Activated naive CD4-positive, alpha-beta T cell treated with anti-CD3 and anti-CD28 coated beads, Interleukin-2, amount 10 ng/mL, durations not matched to agents 7 days and 5 days (primary cell): ENCODE data around the gene AGPAT4.

Experiments used
- CTCF ChIA-PET: fragments of 350-600 bp; sonication (Branson Sonifier 250); formaldehyde crosslinking; loops from one replicate; lab custom pipeline; 2021; ENCODE audit warnings: antibody characterized with exemption; lab: Charles Lee
- DNase-seq: peaks from one replicate; pipeline ENCODE4 v3.0.0-alpha.2; 2020
- H3K27ac Mint-ChIP-seq: one replicate; pipeline ENCODE4 v1.8.0; 2021; ENCODE audit warnings: mild to moderate bottlenecking, moderate library complexity, mixed read lengths
- H3K27me3 Mint-ChIP-seq: one replicate; pipeline ENCODE4 v1.8.0; 2021; ENCODE audit warnings: mild to moderate bottlenecking, mixed read lengths
- H3K36me3 Mint-ChIP-seq: one replicate; pipeline ENCODE4 v1.8.0; 2021; ENCODE audit warnings: mixed read lengths
- H3K4me1 Mint-ChIP-seq: one replicate; pipeline ENCODE4 v1.8.0; 2021; ENCODE audit warnings: mixed read lengths
- H3K4me3 Mint-ChIP-seq: one replicate; pipeline ENCODE4 v1.8.0; 2021; ENCODE audit warnings: mild to moderate bottlenecking, moderate library complexity, mixed read lengths
- H3K9me3 Mint-ChIP-seq: one replicate; pipeline ENCODE4 v1.8.0; 2021; ENCODE audit warnings: mixed read lengths

AGPAT4 gene

DNA sequence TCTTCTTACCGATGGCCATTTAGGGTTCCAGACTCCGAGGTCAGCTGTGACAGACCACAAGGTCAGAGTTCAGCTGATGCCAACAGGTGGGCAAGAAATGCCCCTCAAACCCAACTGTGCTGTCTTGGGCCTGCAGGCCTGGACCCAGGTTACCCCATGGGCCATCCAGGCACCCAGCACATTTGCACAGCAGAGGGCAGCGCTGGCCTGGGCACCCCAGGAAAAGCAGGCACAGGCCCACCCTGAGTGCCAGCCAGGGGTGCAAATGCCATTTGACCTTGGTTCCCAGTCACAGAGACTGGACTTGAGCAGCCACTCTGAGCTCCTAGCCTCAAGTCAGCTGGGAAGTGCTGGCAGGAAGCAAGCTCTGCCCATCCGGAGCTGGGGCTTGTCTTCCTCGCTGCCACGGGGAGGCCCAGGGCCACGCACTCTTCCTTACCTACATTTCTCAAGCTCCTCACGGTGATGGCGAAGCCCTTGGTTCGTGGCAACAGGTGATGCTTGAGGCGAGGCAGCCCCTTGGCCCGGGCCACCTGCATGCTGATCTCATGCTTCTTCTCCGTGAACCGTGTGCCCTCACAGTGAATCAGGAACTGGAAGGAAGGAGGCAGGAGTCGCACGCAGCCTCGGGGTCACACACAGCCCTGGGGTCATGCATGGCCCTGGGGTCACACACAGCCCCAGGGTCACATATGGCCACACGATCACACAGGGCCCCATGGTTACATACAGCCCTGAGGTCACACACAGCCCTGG is 120.8 kb downstream of the AGPAT4 start:
- CTCF ChIA-PET: interaction anchor here (0.7 to 3.9 kb wide), 5 partner anchors 22 to 220 kb away, joined by 3 to 17 read pairs (median 5); no protein-coding TSS in a partner anchor
- Mint-ChIP-seq H3K27ac (no peak overlapping the region), H3K4me3 (no peak overlapping the region), H3K4me1 (no peaks in the 10 kb centered on the region), H3K9me3 (peaks cover 4% of the 10 kb centered on the region), H3K36me3 (peaks cover 1% of the 10 kb centered on the region), H3K27me3 (no peaks in the 10 kb centered on the region)
- DNase-seq: no peak

DNA sequence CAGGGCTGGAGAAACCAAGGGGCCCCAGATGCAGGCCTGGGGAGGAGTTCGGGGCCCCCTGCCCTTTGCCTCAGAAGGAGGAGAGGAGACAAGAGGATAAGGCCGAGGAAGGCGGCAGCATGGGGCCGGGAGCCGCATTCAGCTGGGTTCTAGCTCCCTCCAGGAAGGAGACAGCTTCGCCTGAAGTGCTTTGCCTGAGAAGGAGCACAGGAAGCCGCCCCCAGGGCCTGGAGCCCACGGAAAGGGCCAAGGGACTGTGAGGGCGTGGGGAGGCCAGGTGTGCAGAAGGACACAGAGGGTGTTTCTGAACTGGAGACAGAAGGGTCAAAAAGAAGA is 121.4 kb downstream of the AGPAT4 start:
- H3K27me3 Mint-ChIP-seq: no peaks in the 10 kb centered on the region
- H3K9me3 Mint-ChIP-seq: peaks cover 2% of the 10 kb centered on the region
- H3K4me1 Mint-ChIP-seq: no peaks in the 10 kb centered on the region
- DNase-seq: no peak
- peak overlapping the region; percentile 51 for H3K27ac Mint-ChIP-seq
- H3K4me3 Mint-ChIP-seq: no peak overlapping the region
- CTCF ChIA-PET: interaction anchor here (1.0 to 3.9 kb wide), 3 partner anchors 216 to 221 kb away, joined by 5 to 17 read pairs (median 12); no protein-coding TSS in a partner anchor
- H3K36me3 Mint-ChIP-seq: peaks cover 1% of the 10 kb centered on the region

DNA sequence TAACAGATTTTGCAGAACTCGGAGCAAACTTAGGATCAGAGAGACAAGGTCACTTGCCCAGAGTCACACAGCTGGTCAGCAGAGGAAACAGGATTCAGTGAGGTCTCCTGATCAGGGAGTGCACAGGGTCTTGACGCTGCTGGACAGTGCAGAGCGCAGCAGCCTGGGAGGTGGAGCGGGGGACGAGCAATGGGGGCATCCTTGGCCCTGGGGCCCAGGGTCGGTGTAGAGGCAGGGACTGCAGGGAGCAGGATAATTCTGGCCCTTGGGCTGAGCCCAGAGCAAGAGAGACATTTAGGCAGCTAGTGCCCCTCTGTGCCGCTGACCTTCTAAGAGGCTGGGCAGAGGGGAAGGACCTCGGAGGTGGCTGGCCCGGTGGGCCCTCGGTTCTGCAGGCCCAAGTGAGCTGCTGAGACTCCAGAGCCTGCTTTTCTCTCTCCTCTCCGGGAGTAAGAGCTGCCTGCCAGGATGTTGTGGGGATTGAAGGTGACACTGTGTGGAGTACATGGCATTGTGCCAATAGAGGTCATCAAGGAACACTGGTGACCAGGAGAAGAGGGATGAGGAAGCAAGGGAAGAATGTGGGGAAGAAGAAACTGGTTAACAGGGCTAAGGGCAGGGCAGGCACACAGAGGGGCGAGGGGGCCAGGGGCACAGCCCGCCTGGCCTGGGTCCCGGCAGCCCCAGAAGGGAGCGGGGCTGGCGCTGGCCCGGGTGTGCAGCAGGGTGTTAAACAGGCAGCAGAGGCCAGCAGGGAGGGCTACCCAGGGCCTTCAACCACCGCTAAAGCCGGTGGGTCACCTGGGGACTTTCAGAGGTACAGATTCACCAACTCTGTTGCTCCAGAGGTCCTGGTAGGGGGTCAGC is 122.0 kb downstream of the AGPAT4 start:
- Mint-ChIP-seq H3K27me3 (no peaks in the 10 kb centered on the region), H3K27ac (peak overlapping the region; percentile 51), H3K4me1 (no peaks in the 10 kb centered on the region), H3K9me3 (peaks cover 1% of the 10 kb centered on the region), H3K4me3 (no peak overlapping the region), H3K36me3 (peaks cover 1% of the 10 kb centered on the region)
- no peak for DNase-seq
- CTCF ChIA-PET: interaction anchor here (1.7 kb wide), 1 partner anchor 221 kb away, joined by 12 read pairs; no protein-coding TSS in a partner anchor

DNA sequence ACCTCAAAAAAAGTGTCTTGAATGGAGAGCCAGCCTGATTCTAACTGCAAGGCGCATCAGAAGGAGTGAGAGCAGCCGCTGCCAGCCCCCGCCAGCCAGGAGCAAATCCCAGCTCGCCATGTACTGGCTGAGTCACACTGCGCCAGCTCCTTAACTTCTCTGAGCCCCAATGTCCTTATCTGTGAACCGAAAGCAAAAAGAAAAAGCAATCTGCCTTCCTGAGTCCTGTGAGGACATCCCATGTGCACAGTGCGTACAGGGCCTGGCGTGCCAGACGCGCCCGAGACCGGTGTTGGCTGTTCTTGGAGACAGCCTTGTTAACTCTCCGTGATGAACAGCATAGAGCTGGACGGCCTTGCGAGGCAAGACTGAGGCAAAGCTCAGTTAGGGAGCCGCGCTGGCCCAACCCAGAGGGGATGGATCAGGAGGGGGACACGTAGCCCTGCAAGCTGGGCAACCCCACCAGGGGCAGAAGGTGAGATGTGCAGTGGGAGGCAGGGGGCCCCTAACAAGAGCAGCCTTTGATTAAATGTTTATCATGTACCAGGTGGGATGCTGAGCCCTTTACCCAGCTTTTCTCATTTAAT is 122.7 kb downstream of the AGPAT4 start:
- Mint-ChIP-seq H3K36me3 (peaks cover 1% of the 10 kb centered on the region), H3K4me1 (no peaks in the 10 kb centered on the region), H3K4me3 (no peak overlapping the region), H3K27me3 (no peaks in the 10 kb centered on the region), H3K27ac (no peak overlapping the region), H3K9me3 (no peaks in the 10 kb centered on the region)
- DNase-seq: no peak
- CTCF ChIA-PET: interaction anchor here (1.0 kb wide), 1 partner anchor 220 kb away, joined by 4 read pairs; no protein-coding TSS in a partner anchor

DNA sequence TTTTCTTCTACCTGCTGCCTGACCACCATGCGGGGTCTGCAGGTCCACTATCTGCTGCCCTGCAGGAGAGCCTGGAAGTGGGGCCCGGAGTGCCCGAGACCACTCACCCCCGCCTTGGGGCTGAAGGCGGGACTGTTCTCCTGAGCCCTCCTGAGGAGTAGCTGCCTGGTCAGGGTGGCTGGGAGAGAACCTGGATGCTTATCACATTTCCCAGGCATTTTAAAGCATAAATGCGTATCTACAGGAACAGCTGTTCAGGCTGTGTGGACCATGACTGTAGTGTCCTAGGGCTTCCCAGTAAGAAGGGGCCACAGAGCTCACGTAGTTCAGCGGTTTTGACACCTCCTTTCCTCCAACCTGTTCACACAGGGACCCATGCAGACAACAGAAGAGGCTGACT is 123.3 kb downstream of the AGPAT4 start:
- H3K27me3 Mint-ChIP-seq: no peaks in the 10 kb centered on the region
- no peak overlapping the region for H3K4me3 Mint-ChIP-seq
- CTCF ChIA-PET: interaction anchor here (0.5 to 1.0 kb wide), 2 partner anchors 42 to 220 kb away, joined by 3 to 4 read pairs; no protein-coding TSS in a partner anchor
- no peak overlapping the region for H3K27ac Mint-ChIP-seq
- DNase-seq: no peak
- no peaks in the 10 kb centered on the region for H3K4me1 Mint-ChIP-seq
- peaks cover 1% of the 10 kb centered on the region for H3K36me3 Mint-ChIP-seq
- no peaks in the 10 kb centered on the region for H3K9me3 Mint-ChIP-seq

DNA sequence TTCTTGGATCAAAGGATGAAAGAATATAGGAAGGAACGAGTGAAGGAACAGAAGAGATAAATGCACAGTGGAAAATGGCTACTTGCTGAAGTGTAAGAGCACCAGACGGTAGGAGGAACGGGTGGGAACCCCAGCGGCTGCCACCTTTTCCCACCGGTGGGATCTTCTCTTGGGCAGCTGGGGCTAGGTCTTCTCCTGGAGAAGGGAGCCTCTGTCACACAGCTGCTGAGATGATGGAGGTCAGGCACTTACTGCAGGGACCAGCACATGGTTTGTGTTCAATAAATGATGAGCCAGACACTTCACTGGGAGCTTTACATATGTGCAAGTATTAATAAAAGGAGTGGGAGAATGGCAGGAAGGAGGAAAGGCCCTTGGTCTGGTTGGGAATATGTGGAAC is 123.7 kb downstream of the AGPAT4 start:
- Mint-ChIP-seq H3K27me3 (no peaks in the 10 kb centered on the region), H3K27ac (no peak overlapping the region), H3K9me3 (no peaks in the 10 kb centered on the region), H3K4me1 (no peaks in the 10 kb centered on the region), H3K36me3 (peaks cover 1% of the 10 kb centered on the region), H3K4me3 (no peak overlapping the region)
- CTCF ChIA-PET: interaction anchor here (0.5 to 1.0 kb wide), 2 partner anchors 42 to 221 kb away, joined by 3 to 4 read pairs; no protein-coding TSS in a partner anchor
- no peak for DNase-seq

DNA sequence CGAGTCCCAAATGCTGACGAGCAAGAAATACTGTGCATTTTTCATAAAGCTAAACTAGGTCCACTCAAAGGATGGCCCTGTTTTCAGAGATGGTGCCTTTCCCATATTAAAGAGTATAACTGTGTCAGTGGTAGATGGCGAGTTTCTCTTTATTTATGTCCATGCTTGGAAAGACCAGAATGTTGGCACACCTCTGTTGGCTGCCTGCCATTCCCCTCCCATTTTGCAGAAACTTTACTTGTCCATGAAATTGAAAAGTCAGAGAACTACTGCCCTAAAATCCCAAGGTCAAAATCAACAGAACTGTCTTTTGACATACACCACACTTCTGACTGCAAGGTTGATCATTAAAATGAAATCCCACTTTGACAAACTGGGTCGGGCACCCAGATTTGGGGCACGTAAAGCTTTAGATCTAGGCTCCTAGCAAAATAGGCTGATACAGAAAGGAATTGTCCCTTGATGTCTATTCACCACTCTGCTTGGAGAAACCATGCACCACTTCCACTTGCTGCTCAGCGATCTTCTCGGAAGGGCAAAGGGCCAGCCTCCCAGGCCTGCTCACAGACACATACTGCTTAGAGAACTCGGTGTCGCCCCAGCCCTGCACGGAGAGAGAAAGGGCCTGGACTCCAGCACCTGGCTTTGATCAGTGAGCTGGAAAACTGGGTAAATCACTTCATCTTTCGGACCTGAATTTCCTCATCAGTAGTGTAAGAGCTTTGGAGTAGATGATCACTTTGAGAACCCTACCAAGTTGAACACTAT is 130.0 kb downstream of the AGPAT4 start:
- CTCF ChIA-PET: no interaction called here
- Mint-ChIP-seq H3K4me3 (no peak overlapping the region), H3K4me1 (no peaks in the 10 kb centered on the region), H3K27ac (no peak overlapping the region), H3K36me3 (peaks cover 3% of the 10 kb centered on the region), H3K9me3 (no peaks in the 10 kb centered on the region), H3K27me3 (no peaks in the 10 kb centered on the region)
- no peak for DNase-seq

DNA sequence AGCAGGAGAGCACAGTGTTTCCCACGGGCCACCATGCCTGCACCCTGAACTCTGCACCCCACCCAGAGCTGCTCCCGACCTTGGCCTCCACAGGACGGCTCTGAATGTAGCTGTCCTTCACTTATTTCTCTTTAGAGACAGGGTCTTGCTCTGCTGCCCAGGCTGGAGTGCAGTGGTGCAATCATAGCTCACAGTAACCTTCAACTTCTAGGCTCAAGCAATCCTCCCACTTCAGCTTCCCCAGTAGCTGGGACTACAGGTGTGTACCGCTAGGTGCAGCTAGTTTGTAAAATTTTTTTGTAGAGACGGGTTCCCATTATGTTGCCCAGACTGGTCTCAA is 130.9 kb downstream of the AGPAT4 start:
- Mint-ChIP-seq H3K4me3 (no peak overlapping the region), H3K36me3 (peaks cover 3% of the 10 kb centered on the region), H3K27me3 (no peaks in the 10 kb centered on the region), H3K9me3 (no peaks in the 10 kb centered on the region), H3K4me1 (no peaks in the 10 kb centered on the region), H3K27ac (no peak overlapping the region)
- no peak for DNase-seq
- CTCF ChIA-PET: no interaction called here

DNA sequence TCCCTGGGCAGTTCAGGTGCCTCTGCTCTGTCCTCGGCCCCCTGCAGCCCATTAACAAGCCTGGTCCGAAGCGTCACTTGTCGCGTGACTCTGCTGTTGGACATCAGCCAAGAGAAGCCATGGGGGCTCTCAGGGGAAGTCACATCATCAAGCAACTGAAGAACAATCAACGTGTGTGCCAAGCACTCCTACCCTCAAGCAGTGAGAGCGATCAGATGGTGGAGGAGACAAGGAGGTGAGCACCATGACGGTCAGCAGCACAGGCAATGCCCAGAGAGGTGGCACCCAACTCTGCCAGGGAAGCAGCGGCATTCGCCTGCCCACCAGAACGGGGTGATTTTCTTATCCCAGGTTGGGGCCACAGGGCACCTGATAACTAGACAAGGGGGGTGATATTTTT is 132.7 kb downstream of the AGPAT4 start:
- Mint-ChIP-seq H3K4me3 (no peak overlapping the region), H3K4me1 (no peaks in the 10 kb centered on the region), H3K36me3 (peaks cover 5% of the 10 kb centered on the region), H3K27ac (no peak overlapping the region), H3K27me3 (no peaks in the 10 kb centered on the region), H3K9me3 (no peaks in the 10 kb centered on the region)
- CTCF ChIA-PET: no interaction called here
- DNase-seq: no peak

DNA sequence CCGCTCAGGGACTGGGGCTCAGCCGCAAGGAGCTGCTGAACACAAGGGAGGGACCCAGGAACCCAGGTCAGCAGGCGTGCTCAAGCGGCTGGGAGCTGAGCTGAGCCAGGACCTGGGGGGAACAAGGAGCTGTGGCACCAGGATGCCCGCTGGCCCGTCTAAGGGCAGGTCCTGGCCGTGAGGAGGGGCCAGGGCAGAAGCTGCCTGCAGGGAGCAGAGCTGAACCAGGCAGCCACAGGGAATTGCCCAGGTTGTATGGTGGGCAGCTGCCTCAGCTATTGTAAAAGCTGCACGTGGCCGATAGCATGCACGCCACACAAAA is 133.3 kb downstream of the AGPAT4 start:
- peaks cover 5% of the 10 kb centered on the region for H3K36me3 Mint-ChIP-seq
- no peak overlapping the region for H3K4me3 Mint-ChIP-seq
- no peaks in the 10 kb centered on the region for H3K9me3 Mint-ChIP-seq
- no peak overlapping the region for H3K27ac Mint-ChIP-seq
- H3K27me3 Mint-ChIP-seq: no peaks in the 10 kb centered on the region
- CTCF ChIA-PET: no interaction called here
- no peak for DNase-seq
- no peaks in the 10 kb centered on the region for H3K4me1 Mint-ChIP-seq

DNA sequence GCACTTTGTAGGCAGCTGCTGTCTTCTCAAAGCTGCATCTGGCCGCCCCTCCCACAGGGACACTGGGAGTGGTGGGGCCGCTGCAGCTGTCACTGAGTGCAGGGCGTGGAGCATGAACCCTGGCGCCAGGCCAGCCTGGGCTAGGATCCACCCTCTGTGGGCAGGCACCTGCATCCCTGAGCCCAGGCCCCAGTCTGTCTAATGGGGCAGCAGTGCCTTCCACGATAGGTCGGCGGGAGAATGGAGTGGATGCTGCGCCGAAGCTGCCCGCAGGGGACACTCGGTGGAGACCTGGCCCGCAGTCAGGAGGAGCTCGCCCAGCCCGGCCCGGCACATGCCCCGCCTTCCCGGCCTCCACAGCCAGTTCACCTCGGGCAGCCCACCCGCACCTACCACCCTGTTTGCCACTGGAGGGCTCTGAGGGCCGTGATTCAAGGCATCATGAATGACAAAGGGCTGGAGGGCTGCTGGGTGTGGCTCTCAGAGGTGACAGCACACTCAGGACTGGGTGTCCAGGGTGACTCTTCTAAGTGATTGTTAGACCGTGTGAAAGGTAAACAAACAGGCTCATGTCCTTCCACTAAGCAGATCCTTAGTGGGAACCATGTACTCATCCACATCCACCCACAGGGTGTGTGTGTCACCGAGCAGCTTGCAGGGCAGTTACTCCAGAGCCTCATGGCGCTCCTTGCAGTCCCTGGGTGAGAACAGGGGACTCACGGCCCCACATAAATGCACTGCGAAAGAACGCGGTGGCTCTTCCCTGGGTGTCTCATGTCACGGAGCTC is 133.9 kb downstream of the AGPAT4 start:
- DNase-seq: no peak
- Mint-ChIP-seq H3K4me1 (no peaks in the 10 kb centered on the region), H3K9me3 (no peaks in the 10 kb centered on the region), H3K27ac (no peak overlapping the region), H3K4me3 (no peak overlapping the region), H3K27me3 (no peaks in the 10 kb centered on the region), H3K36me3 (peaks cover 5% of the 10 kb centered on the region)
- CTCF ChIA-PET: no interaction called here

DNA sequence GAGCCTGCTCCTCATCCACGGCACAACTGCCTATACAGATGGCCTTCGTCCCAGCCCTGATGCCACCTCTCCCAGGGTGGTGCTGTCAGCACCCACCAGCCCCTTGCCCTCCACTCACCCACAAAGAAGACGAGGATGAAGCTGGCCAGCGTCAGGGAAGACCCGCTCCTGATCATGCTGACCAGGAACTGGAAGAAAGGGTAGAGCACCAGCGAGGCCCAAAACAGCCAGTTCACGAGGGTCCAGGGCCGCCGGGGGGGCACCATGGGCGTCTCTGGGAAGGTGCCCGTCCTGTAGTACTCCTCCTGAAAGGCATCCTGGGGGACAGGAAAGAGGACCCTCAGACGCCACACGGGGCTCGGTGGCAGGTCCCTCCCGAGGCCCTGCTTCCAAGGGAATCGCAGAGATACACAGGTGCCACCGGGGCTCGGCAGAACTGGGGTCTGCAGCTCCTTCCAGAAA is 134.5 kb downstream of the AGPAT4 start:
- Mint-ChIP-seq H3K27me3 (no peaks in the 10 kb centered on the region), H3K9me3 (no peaks in the 10 kb centered on the region), H3K27ac (no peak overlapping the region), H3K4me1 (no peaks in the 10 kb centered on the region), H3K4me3 (no peak overlapping the region), H3K36me3 (peaks cover 5% of the 10 kb centered on the region)
- CTCF ChIA-PET: no interaction called here
- DNase-seq: no peak

DNA sequence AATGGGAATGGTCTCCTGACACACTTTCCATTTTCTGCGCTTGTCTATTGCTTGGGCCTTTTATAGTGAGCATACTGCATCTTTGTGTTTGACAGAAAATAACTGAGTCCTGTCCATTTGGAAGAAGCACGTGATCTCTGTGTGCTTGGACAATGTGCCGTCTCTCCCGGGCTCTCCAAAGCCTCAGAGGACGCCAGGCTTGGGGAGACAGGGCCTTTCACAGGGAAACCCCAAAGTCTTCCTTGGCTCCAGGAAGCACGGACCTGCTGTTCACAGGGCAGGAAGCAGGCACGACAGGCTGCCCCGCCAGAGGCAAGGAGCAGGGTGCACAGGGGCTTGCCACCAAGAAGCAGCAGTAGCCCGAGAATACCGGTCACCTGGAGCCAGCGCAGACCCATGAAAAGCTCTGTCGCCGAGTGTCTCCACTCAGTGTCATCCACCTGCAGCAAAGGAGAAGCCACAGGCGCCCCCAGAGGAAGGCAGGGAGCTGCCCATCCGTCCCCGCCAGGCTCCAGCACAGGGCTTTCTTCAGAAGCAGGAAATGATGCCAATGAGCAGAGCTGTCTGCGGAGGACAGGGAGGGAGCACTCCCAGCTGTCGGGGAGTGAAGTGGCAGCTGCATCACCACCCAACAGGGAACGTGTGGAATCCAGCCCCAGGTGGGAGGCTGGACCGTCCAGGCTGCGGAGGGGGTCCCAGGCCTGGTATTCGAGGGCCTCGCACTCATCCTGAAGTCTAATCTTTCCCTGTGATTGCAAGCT is 135.1 kb downstream of the AGPAT4 start:
- H3K36me3 Mint-ChIP-seq: peaks cover 5% of the 10 kb centered on the region
- H3K4me3 Mint-ChIP-seq: no peak overlapping the region
- no peak overlapping the region for H3K27ac Mint-ChIP-seq
- CTCF ChIA-PET: no interaction called here
- no peaks in the 10 kb centered on the region for H3K4me1 Mint-ChIP-seq
- no peak for DNase-seq
- no peaks in the 10 kb centered on the region for H3K9me3 Mint-ChIP-seq
- H3K27me3 Mint-ChIP-seq: no peaks in the 10 kb centered on the region
